SK-N-SH (cell line): Measurements from ENCODE around the gene CCDC195.

Experiments used
- CTCF ChIP-seq: fragments of 200-600 bp; sonication (generic); IDR thresholded peaks from 2 replicates; pipeline ENCODE4 v1.6.1; 2017; ENCODE audit warnings: antibody characterized with exemption, mild to moderate bottlenecking, moderate library complexity
- EP300 ChIP-seq, 2 experiments: IDR thresholded peaks; 2 replicates each; pipeline versions ENCODE4 v1.4.0 to v1.6.1; 2012; ENCODE audit warnings: borderline replicate concordance in 1 of 2, low read depth in 1 of 2, low read length in 1 of 2
- EZH2phosphoT487 ChIP-seq: fragments of 200-600 bp; sonication (generic); IDR thresholded peaks from 2 replicates; pipeline ENCODE4 v1.6.1; 2017; ENCODE audit warnings: low read depth, mixed run types, mild to moderate bottlenecking, antibody characterized with exemption, moderate library complexity, borderline replicate concordance
- JUND ChIP-seq: IDR thresholded peaks from 2 replicates; pipeline ENCODE4 v1.4.0; 2012
- MAX ChIP-seq: IDR thresholded peaks from 2 replicates; pipeline ENCODE4 v1.4.0; 2012; ENCODE audit warnings: low read depth
- MXI1 ChIP-seq: IDR thresholded peaks from 2 replicates; pipeline ENCODE4 v1.6.1; 2012; ENCODE audit warnings: mild to moderate bottlenecking, low read depth, low read length, improper control_type of control experiment
- NFIC ChIP-seq: IDR thresholded peaks from 2 replicates; pipeline ENCODE4 v1.4.0; 2012; ENCODE audit warnings: borderline replicate concordance
- PBX3 ChIP-seq: IDR thresholded peaks from 2 replicates; pipeline ENCODE4; 2012
- POLR2AphosphoS5 ChIP-seq: IDR thresholded peaks from 2 replicates; pipeline ENCODE4 v1.6.1; 2012; ENCODE audit warnings: low read depth, low read length
- RXRA ChIP-seq: IDR thresholded peaks from 2 replicates; pipeline ENCODE4 v1.4.0; 2012; ENCODE audit warnings: low read depth, mild to moderate bottlenecking, borderline replicate concordance
- SIN3A ChIP-seq: IDR thresholded peaks from 2 replicates; pipeline ENCODE4 v1.6.1; 2012; ENCODE audit warnings: low read depth, mild to moderate bottlenecking, low read length, moderate library complexity, borderline replicate concordance
- TAF1 ChIP-seq: IDR thresholded peaks from 2 replicates; pipeline ENCODE4 v1.6.1; 2012; ENCODE audit warnings: low read depth, mild to moderate bottlenecking, low read length, moderate library complexity, borderline replicate concordance

GRCh38 chr2:224753743-224754540 is 37.8 kb upstream of the CCDC195 start:
- TF ChIP-seq CTCF (no peak), POLR2AphosphoS5 (no peak), EP300 (IDR thresholded peaks at IDR 0.05; ENCODE audit: borderline replicate concordance in 1 of 2, low read depth in 1 of 2, low read length in 1 of 2) (no peak), TAF1 (no peak), MXI1 (no peak), EZH2phosphoT487 (no peak), NFIC (no peak), RXRA (no peak), PBX3 (no peak), MAX (no peak), SIN3A (no peak), JUND (no peak)
